ENCODE measurements around the gene PPARD. TPM values are rescaled to one million over a fixed set of nuclear protein-coding genes. Genes with fewer than 3 reads are reported as not detected.
A peak's percentile ranks its signal among the peaks of the same experiment; 100 is the strongest.

The PPARD gene
- total RNA-seq, 1 donor, result 8.1 TPM

DNA sequence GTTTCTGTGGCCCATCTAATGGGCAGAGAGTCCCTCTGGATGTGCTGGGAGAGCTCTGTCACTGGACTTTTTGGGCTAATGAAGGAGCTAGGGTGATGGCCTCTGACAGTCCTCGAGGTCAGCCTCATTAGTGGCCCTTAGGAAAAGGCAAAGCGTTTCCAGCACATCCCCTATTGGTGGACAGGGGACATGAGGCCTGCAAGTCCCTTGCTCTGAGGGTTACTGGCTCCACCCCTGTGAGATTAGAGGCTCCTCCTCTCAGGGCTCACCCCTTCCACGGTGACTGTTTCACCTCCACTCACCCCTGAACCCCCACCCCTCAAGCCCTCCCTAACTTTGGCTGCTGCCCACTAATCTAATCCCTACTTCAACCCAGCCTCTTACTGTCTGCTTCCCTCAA is 97.0 kb downstream of the PPARD start:
- Histone ChIP-seq H3K9me3 (ENCODE audit: low read depth, low read length) (no peaks in the 10 kb centered on the region), H3K27me3 (ENCODE audit: insufficient read depth, low read length) (no peaks in the 10 kb centered on the region), H3K4me3 (ENCODE audit: low read length) (no peak overlapping the region), H3K4me1 (ENCODE audit: insufficient read depth, low read length) (no peaks in the 10 kb centered on the region)

- no peaks in the 10 kb centered on the region for H3K9me3 ChIP-seq (ENCODE audit: low read depth, low read length)
- no peaks in the 10 kb centered on the region for H3K27me3 ChIP-seq (ENCODE audit: insufficient read depth, low read length)
- H3K4me3 ChIP-seq (ENCODE audit: low read length), result no peak overlapping the region
- peaks cover 4% of the 10 kb centered on the region for H3K4me1 ChIP-seq (ENCODE audit: insufficient read depth, low read length)
Observed at GRCh38 chr6:35441205-35441604, 98.8 kb downstream of the PPARD start.

DNA sequence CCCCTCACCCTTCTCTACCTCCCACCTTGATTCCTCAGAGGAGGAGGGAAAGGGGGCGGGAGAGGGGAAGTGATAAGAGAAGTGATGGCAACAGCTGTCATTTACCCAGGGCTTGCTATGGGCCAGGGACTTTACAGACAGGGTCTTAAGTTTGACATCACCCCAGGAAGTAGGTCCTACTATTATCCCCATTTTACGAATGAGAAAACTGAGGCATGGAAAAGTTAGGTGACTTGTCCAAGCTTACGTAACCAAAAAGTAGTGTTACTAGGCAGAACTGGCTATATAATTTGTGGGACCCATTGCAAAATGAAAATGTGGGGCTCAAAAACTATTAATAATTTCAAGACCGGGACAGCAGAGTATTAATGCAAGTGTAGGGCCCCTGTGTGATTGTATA is 99.3 kb downstream of the PPARD start:
- Histone ChIP-seq H3K4me1 (ENCODE audit: insufficient read depth, low read length) (peaks cover 4% of the 10 kb centered on the region), H3K27me3 (ENCODE audit: insufficient read depth, low read length) (no peaks in the 10 kb centered on the region), H3K4me3 (ENCODE audit: low read length) (no peak overlapping the region), H3K9me3 (ENCODE audit: low read depth, low read length) (no peaks in the 10 kb centered on the region)

GRCh38 chr6:35442693-35443092 is 100.3 kb downstream of the PPARD start:
- Histone ChIP-seq H3K27me3 (ENCODE audit: insufficient read depth, low read length) (no peaks in the 10 kb centered on the region), H3K4me3 (ENCODE audit: low read length) (no peak overlapping the region), H3K4me1 (ENCODE audit: insufficient read depth, low read length) (peaks cover 4% of the 10 kb centered on the region), H3K9me3 (ENCODE audit: low read depth, low read length) (no peaks in the 10 kb centered on the region)

DNA sequence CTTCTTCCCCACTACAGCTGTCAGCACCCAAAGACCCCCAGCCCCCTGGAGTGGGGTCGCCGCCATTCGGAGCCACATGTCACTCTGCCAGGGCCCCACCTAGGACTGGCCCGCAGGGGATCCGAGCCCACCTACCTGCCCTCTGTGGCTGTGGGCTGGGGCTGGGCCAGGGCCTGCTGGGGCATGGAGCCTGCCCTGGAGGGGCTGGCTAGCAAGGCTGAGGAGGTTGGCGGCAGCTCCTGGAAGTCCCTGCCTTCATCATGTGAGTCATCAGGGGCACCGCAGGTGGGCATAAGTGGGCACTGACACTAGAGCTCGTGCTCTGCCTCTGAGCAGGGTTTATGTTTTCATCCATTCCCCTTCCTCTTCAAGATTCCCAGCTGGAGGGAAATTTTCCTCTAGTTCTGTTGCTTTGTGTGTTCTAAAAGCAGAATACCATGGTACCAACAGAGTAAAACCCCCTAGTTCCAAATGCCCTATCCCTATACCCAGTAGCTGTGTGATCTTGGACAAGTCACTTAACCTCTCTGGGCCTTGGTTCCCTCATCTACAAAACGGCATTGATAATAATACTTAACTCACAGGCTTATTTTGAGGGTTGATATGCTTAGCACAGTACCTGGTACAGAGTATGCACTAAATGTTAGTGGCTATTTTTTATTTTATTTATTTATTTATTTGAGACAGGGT is 101.1 kb downstream of the PPARD start:
- Histone ChIP-seq H3K4me1 (ENCODE audit: insufficient read depth, low read length) (peaks cover 4% of the 10 kb centered on the region), H3K4me3 (ENCODE audit: low read length) (no peak overlapping the region), H3K27me3 (ENCODE audit: insufficient read depth, low read length) (no peaks in the 10 kb centered on the region), H3K9me3 (ENCODE audit: low read depth, low read length) (no peaks in the 10 kb centered on the region)

DNA sequence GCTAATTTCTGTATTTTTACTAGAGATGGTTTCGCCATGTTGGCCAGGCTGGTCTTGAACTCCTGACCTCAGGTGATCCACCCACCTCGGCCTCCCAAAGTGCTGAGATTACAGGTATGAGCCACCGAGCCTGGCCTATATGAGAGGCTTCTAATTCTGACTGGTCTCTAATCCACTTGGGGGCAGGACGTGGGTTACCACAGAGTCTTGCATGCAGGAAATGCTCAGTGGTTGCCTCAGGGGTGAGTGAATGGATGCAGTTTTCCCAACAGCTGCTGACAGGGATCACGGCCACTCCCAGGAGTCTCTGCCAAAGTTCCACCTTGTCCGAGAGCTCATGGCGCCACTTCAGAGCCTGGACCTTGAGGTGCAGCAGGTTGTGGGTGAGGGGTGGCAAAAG is 103.3 kb downstream of the PPARD start:
- no peaks in the 10 kb centered on the region for H3K27me3 ChIP-seq (ENCODE audit: insufficient read depth, low read length)
- no peak overlapping the region for H3K4me3 ChIP-seq (ENCODE audit: low read length)
- peaks cover 4% of the 10 kb centered on the region for H3K4me1 ChIP-seq (ENCODE audit: insufficient read depth, low read length)
- H3K9me3 ChIP-seq (ENCODE audit: low read depth, low read length), result no peaks in the 10 kb centered on the region

GRCh38 chr6:35448191-35448590 is 105.8 kb downstream of the PPARD start:
- Histone ChIP-seq H3K9me3 (ENCODE audit: low read depth, low read length) (no peaks in the 10 kb centered on the region), H3K4me3 (ENCODE audit: low read length) (no peak overlapping the region), H3K4me1 (ENCODE audit: insufficient read depth, low read length) (peaks cover 19% of the 10 kb centered on the region), H3K27me3 (ENCODE audit: insufficient read depth, low read length) (no peaks in the 10 kb centered on the region)

DNA sequence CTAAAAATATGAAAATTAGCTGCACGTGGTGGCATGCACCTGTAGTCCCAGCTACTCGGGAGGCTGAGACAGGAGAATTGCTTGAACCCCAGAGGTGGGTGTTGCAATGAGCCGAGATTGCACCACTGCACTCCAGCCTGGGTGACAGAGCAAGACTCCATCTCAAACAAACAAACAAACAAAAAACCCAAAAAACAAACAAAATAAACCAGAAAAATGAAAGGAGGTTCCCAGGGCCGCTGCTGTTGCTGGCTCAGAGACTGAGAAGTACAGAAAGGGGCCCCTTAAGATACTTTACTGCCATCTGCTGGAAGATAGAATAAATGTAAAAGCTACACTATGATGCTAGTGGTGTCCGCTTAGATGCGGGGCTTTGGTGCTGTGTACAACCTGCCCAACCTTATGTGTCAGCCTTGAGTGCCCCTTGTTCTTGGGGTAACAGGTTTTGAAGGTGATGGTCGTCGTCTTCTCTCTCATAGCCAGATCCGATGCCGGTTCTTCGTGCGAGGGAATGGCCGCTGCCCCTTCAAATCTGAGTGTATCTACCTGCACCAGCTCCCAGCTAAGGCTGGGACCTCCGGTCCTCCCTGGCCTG is 107.0 kb downstream of the PPARD start:
- no peaks in the 10 kb centered on the region for H3K27me3 ChIP-seq (ENCODE audit: insufficient read depth, low read length)
- H3K4me1 ChIP-seq (ENCODE audit: insufficient read depth, low read length), result peaks cover 31% of the 10 kb centered on the region
- H3K4me3 ChIP-seq (ENCODE audit: low read length), result no peak overlapping the region
- H3K9me3 ChIP-seq (ENCODE audit: low read depth, low read length), result no peaks in the 10 kb centered on the region

- Histone ChIP-seq H3K27me3 (ENCODE audit: insufficient read depth, low read length) (no peaks in the 10 kb centered on the region), H3K9me3 (ENCODE audit: low read depth, low read length) (no peaks in the 10 kb centered on the region), H3K4me3 (ENCODE audit: low read length) (peak overlapping the region; percentile 46), H3K4me1 (ENCODE audit: insufficient read depth, low read length) (peaks cover 31% of the 10 kb centered on the region)
Observed at GRCh38 chr6:35451354-35452182, 109.2 kb downstream of the PPARD start.

- Histone ChIP-seq H3K4me3 (ENCODE audit: low read length) (peak within 1 kb of the TSS; percentile 46), H3K27me3 (ENCODE audit: insufficient read depth, low read length) (no peaks in the 10 kb centered on the region), H3K9me3 (ENCODE audit: low read depth, low read length) (no peaks in the 10 kb centered on the region), H3K4me1 (ENCODE audit: insufficient read depth, low read length) (peaks cover 31% of the 10 kb centered on the region)
Observed at GRCh38 chr6:35452183-35453090, 110.1 kb downstream of the PPARD start, which contains the start of gene FANCE. TSS of gene FANCE (plus strand) at chr6:35452338. CDS start at chr6:35452546, 208 bp downstream.

- Histone ChIP-seq H3K4me3 (ENCODE audit: low read length) (peak overlapping the region; percentile 46), H3K27me3 (ENCODE audit: insufficient read depth, low read length) (no peaks in the 10 kb centered on the region), H3K9me3 (ENCODE audit: low read depth, low read length) (no peaks in the 10 kb centered on the region), H3K4me1 (ENCODE audit: insufficient read depth, low read length) (peaks cover 31% of the 10 kb centered on the region)
Observed at GRCh38 chr6:35453236-35453635, 110.9 kb downstream of the PPARD start.

- peaks cover 31% of the 10 kb centered on the region for H3K4me1 ChIP-seq (ENCODE audit: insufficient read depth, low read length)
- no peaks in the 10 kb centered on the region for H3K9me3 ChIP-seq (ENCODE audit: low read depth, low read length)
- H3K4me3 ChIP-seq (ENCODE audit: low read length), result no peak overlapping the region
- H3K27me3 ChIP-seq (ENCODE audit: insufficient read depth, low read length), result no peaks in the 10 kb centered on the region
Observed at GRCh38 chr6:35454391-35455110, 112.2 kb downstream of the PPARD start.

GRCh38 chr6:35457907-35458306 is 115.5 kb downstream of the PPARD start:
- no peak overlapping the region for H3K4me3 ChIP-seq (ENCODE audit: low read length)
- no peaks in the 10 kb centered on the region for H3K27me3 ChIP-seq (ENCODE audit: insufficient read depth, low read length)
- H3K4me1 ChIP-seq (ENCODE audit: insufficient read depth, low read length), result peaks cover 18% of the 10 kb centered on the region
- no peaks in the 10 kb centered on the region for H3K9me3 ChIP-seq (ENCODE audit: low read depth, low read length)

GRCh38 chr6:35461270-35461669 is 118.9 kb downstream of the PPARD start:
- Histone ChIP-seq H3K4me3 (ENCODE audit: low read length) (no peak overlapping the region), H3K27me3 (ENCODE audit: insufficient read depth, low read length) (no peaks in the 10 kb centered on the region), H3K4me1 (ENCODE audit: insufficient read depth, low read length) (no peaks in the 10 kb centered on the region), H3K9me3 (ENCODE audit: low read depth, low read length) (no peaks in the 10 kb centered on the region)

All from mononuclear cell (primary cell).